NK-92 treated with Interleukin-12 subunit alpha and Interleukin-12 subunit beta, amount 100 ng/mL, for 24 hours (cell line): Measurements from ENCODE around the gene MLXIPL.
A peak's percentile ranks its signal among the peaks of the same experiment; 100 is the strongest.
"Not testable (repeated sequence)": the region's sequence is repeated elsewhere in the genome, so short reads cannot be mapped to it uniquely, and the experiment has no call there.

ENCODE experiments used
- DNase-seq: peaks from one replicate; lab custom pipeline; 2025; lab: John Stamatoyannopoulos, UW

The MLXIPL gene

DNA sequence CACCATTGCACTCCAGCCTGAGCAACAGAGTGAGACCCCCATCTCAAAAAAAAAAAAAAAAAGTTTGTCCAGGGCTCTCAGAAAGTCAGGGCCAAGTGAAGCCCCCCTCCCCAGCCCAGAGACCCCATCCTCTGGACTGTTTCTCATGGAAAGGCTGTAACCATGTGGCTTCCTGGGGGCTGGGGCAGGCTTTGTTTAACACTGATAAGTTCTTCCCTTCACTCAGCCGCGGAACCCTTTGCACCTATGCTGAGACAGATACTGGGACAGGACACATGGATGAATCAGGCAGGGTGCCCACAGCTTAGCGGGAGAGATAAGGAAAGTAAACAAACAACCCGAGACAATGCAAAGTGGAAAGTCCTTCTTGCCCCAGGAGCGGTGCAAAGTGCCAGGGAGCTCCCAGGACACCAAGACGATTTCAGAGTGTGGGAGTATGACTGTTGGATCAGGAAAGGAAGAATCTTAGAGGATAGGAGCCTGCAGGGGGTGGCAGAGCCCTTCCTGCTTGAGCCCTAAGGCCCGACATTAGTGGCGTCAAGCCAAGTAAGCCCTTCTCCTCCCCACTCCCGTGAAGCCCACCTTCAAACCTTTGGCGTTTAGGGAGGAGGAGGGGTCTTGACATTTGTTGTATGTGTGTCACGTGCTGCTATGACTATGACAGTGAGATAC, 11.6 kb downstream of the MLXIPL start:
- no peak for DNase-seq

DNA sequence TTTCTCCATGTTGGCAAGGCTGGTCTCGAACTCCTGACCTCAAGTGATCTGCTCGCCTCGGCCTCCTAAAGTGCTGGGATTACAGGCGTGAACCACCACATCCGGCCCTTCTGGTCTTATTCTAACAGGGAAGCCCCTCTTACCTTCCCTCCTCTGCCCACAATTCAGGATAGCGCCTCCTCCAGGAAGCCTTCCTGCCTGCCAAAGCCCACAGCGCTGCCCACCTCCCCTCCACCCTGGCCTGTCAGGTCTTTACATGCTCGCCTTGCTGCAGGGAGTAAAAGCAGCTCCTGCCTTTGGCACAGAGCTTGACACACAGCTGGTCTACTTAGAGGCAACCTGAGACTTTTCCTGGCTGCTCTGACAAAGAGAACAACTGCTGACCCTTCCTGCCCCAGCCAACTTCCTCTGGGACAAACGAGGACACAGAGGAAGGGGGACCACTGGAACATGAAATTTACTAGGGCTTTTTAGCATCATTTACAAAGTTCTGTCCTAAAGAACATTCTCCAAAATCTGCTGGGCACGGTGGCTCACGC, 13.2 kb downstream of the MLXIPL start:
- DNase-seq, result no peak

- DNase-seq, result no peak
Measured at GRCh38 chr7:73610105-73610504, 14.2 kb downstream of the MLXIPL start.

DNA sequence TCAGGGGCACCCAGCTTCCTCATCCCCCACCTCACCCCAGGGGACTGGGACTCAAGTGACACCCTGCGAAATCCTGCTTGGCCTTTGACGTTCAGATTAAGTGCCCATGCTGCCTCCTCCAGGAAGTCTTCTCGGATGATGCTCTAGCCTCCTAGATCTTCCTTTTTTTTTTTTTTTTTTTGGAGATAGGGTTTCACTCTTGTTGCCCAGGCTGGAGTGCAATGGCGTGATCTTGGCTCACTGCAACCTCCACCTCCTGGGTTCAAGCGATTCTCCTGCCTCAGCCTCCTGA, 16.7 kb downstream of the MLXIPL start:
- not testable (repeated sequence) for DNase-seq

GRCh38 chr7:73606801-73607691, 17.3 kb downstream of the MLXIPL start:
- peak; percentile 22 for DNase-seq

DNA sequence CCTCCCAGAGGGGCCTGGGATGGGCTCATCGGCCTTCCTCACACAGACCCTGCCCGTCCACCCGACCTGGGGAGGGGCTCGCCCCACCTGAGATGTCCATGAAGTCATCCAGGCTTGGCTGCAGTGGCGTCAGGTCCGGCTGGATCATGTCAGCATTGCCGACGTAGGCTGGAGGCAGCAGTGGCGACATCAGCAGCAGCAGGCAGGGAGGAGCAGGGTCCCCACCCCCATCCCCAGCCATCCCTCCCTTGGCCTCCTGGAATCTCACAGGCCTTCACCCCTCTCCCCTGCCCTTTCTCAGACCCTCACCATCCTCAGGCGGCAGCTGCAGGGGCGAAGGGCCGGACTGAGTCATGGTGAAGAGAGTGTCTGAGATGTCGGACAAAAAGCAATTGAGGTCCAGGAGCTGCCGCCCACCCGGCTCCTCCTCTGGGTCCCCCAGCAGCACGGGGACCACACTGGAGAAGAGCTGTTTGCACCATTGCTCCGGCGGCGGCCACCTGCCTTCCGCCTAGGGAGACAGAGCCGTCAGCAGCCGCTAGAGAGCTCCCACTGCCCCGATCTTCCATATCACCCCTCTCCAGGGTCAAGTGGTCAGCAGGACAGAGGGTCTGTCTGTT, 18.6 kb downstream of the MLXIPL start:
- no peak for DNase-seq

GRCh38 chr7:73602721-73603651, 21.3 kb downstream of the MLXIPL start:
- no peak for DNase-seq

GRCh38 chr7:73599916-73600315, 24.4 kb downstream of the MLXIPL start:
- no peak for DNase-seq

DNA sequence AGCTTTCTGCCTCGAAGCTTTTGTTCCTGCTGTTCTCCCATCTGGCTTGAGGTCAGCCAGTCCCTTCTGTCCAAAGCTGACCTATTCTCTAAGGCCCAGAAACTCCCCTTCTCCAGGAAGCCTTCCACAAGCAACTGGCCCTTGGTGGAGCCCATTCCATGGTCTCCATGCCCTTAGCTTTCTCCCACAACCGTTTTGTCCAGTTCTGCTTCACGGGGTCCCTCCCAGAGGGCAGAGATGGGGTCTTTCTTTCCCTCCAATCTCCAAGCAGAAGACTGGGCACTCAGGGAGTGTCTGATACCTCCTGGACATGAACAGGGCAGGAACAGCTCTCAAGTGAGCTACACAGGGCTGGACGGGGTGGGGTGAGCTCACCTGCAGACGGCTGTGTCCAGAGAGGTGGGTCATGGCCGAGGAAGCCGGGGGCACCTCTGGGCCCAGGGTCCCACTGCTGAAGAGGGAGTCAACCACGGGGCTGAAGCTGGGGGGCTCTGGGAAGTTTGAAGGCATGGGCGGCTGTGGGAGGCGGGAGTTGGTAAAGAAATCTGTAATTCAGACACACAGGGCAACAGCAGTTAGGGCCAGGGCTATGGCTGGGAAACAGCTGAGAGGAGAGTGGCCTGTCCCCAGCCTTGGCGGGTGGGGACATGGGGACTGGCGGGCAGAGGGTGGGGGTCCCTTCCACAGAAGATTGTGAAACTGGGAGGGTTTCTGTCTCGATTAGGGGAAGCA, 25.0 kb downstream of the MLXIPL start:
- DNase-seq, result no peak

DNA sequence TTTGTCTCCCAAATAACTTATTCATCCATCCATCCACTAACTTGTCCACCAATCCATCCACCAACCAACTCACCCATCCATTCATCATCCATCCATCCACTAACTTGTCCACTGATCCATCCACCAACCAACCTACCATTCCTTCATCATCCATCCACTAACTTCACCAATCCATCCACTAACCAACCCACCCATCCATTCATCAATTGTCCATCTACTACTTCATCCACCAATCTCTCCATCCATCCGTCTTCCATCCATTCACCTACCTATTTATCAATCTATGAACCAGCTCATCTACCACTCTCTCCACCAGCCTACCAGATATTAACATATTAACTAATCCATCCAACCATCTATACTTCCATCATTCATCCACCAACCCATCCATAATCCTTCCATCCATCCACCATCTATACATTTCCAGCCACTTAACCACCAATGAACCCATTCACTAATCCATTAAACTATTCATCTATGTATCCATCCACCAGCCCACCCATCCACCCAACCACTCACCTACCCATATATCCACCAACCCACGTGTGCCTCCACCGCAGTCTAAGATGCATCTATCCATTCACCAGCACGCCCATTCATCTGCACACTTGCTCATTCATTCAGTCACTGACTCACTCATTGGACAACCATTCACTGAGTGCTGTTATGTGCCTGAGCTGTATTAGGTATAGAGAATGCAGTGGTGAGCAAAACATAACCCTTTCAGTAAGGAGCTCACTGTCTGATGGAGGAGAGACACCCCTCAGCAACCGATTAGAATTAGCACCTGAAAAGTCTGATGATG, 26.1 kb downstream of the MLXIPL start:
- no peak for DNase-seq

DNA sequence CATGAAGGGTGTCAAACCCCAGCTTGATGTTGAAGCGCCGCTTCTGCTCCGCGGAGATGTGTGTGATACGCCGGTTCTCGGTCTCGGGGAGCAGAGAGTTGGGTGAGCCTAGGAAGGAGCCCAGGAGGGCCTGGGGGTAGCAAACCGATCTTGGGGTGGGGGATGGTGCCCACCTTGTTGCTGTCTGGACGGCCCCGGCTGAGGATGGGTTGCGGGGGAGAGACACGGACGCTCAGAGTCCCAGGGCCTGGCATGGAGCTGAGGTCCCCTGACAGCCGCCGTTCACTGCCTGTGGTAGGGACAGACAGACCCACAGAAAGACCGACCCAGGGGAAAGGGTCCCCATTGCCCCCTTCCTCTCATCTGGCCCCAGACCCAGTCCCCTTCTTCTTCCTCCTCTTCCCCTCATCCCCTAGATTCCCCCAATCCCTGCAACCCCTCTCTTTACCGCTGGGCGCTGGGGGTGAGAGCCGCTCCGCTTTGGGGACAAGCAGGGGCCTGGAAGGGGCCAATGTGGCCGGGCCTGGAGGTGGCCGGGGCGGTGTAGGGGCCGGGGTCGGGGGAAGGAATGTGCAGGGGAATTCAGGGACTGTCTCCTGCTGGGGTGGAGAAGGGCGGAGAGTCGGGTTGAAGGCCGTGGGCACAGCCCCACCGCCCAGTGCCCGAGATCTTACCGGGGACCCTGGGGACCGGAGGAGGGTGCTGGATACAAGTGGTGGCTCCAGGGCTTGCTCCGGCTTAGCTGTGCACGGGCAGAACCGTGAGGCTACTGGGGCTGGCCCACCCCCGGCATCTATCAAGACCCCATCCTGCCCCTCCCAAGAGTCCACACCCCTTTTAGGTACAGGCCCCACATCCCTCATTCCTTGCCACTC, 27.9 kb downstream of the MLXIPL start:
- DNase-seq, result no peak

DNA sequence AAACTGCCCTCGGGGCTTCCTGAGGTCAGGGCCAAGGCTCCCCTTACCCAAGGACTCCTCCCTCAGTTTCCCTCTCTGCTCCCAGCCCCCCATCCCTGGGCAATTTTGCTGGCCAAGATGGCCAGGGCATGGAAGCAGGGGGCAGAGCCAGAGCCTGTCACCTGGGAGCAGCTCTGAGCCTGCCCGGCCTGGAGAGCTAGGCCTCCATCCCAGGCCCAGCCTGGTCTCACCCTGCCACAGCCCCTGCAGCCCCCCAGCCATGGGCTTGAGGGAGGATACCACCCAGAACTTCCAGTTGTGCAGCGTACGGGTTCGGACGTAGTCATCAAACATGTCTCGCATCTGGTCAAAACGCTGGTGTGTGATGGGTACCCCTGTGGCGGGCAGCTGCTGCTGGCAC, 29.0 kb downstream of the MLXIPL start:
- no peak for DNase-seq

DNA sequence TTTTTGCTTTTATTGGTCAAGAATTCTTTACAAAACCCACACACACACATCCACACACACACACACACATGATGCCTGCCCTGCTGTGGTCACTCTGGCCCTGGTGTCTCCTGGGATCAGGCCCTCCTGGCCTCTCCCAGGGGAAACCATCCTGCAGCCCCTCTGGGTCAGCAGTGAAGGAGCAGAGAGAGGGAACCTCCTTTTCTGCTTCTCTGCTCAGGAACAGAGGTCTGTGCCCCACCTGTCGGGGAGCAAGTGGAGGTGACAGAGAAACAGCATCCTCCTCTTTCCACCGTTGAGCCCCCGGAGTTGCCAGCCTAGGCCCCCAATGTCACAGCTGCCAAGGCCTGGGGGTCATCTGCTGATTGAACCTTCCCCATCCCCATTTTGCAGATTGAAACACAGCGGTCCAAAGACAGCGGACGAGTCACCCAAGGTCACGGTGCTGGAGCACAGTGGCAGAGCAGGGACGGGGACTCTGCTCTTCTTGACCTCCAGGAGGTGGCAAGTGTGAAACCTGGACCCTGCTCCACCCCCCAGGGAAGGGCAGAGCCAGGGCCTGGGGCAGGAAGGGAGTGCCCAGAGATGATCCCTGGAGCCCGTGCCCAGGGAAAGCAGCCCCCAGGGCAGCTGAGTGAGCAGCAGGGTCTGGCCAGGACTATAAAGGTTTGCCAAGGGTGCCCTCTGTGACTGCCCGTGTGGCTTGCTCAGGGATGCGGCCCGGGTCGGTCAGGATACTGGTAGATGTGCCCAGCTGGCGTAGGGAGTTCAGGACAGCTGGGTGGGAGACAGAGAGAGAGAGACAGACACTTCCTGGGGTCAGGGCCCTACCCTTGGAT, 30.9 kb downstream of the MLXIPL start:
- no peak for DNase-seq

DNA sequence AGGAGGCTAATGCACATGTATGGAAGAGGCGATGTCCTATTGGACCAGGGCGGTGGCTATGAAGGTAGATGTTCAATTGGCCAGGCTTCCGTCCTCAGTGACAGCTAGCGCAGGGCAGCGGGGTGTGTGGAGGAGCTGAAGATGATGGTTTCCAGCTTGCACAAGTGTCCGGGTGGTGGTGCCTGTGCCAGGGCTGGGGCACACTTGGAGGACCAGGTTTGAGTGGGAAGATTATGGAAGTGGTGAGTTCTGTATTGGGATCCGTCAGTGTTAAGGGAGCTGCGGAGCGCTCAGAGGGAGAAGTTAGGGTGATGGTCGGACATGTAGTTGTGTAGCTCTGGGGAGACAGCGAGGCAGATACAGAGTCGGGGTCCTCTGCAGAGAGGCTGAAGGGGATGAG, 37.4 kb downstream of the MLXIPL start:
- no peak for DNase-seq

GRCh38 chr7:73585196-73585595, 39.1 kb downstream of the MLXIPL start:
- no peak for DNase-seq

DNA sequence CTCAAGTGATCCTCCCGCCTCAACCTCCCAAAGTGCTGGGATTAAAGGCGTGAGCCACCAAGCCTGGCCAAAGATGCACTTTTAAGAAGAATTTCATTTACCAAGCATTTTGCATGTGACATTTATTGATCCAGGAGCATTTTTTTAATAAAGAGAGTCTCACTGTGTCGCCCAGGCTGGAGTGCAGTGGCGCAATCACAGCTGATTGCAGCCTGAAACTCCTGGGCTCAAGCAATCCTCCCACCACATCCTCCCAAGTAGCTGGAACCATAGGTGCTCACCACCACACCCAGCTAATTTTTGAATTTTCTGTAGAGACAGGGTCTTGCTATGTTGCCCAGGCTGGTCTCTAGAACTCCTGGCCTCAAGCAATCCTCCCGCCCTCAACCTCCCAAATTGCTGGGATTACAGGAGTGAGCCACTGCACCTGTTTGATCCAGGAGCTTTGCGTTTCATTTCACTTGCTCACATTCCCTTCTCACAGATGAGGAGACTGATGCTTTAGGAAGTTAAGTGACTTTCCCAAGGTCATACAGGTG, 41.6 kb downstream of the MLXIPL start:
- DNase-seq, result no peak

GRCh38 chr7:73581006-73581405, 43.3 kb downstream of the MLXIPL start:
- not testable (repeated sequence) for DNase-seq
